IMR-90 (cell line): Measurements from ENCODE around the gene GABRB1. TPM values are rescaled to one million over a fixed set of nuclear protein-coding genes. Genes with fewer than 3 reads are reported as not detected.

Experiments used
- ATAC-seq: fragments of 200-7000 bp; cut with Tn5 transposase; 2 replicates; pipeline ENCODE4 v1.9.1; 2020; ENCODE audit warnings: low read depth, mild to moderate bottlenecking, moderate library complexity
- BruUV-seq: library from RNA; stranded (reverse); fragments of 400-500 nt; replicated peaks from 2 replicates; lab custom pipeline; 2021; lab: Mats Ljungman, UMichigan
- CTCF ChIA-PET: fragments of 300-600 bp; formaldehyde crosslinking; extraction: SDS; loops from one replicate; lab custom pipeline; 2021; ENCODE audit warnings: antibody characterized with exemption; lab: Yijun Ruan, JAX
- POLR2A ChIA-PET: fragments of 300-600 bp; sonication (Branson Sonifier 250); formaldehyde crosslinking; loops from one replicate; lab custom pipeline; 2022; ENCODE audit warnings: antibody characterized with exemption; ENCODE audit not compliant: unreplicated experiment; lab: Charles Lee
- DNase-seq: peaks from one replicate; pipeline ENCODE4 v3.0.0; 2013
- H2AFZ ChIP-seq: replicated peaks from 2 replicates; pipeline ENCODE3; 2013; ENCODE audit warnings: low read length, mild to moderate bottlenecking; ENCODE audit not compliant: poor library complexity
- H2AK5ac ChIP-seq: 2 replicates; pipeline ENCODE4 v1.6.1; 2013; ENCODE audit warnings: low read depth, low read length, inconsistent platforms
- H2AK9ac ChIP-seq: replicated peaks from 2 replicates; pipeline ENCODE3; 2013; ENCODE audit warnings: mild to moderate bottlenecking, low read depth, low read length, moderate library complexity; ENCODE audit not compliant: poor library complexity
- H2BK120ac ChIP-seq: 2 replicates; pipeline ENCODE4 v1.6.1; 2013; ENCODE audit warnings: low read depth, low read length, inconsistent platforms
- H2BK15ac ChIP-seq: 3 replicates; pipeline ENCODE4 v1.6.1; 2013; ENCODE audit warnings: low read depth, low read length, inconsistent platforms
- H2BK20ac ChIP-seq: 2 replicates; pipeline ENCODE4 v1.6.1; 2013; ENCODE audit warnings: low read depth, mild to moderate bottlenecking, inconsistent platforms, low read length, moderate library complexity
- H2BK5ac ChIP-seq: 2 replicates; pipeline ENCODE4 v1.6.1; 2013; ENCODE audit warnings: mild to moderate bottlenecking, low read depth, low read length, inconsistent platforms; ENCODE audit not compliant: poor library complexity, severe bottlenecking
- H3K14ac ChIP-seq: replicated peaks from 2 replicates; pipeline ENCODE4 v1.6.1; 2013; ENCODE audit warnings: low read depth, low read length, inconsistent platforms
- H3K18ac ChIP-seq: 2 replicates; pipeline ENCODE4 v1.6.1; 2013; ENCODE audit warnings: low read depth, low read length, control low read depth
- H3K23ac ChIP-seq: 2 replicates; pipeline ENCODE4 v1.6.1; 2013; ENCODE audit warnings: low read depth, low read length, inconsistent platforms
- H3K27ac ChIP-seq: 2 replicates; pipeline ENCODE4 v1.5.1; 2013; ENCODE audit warnings: mild to moderate bottlenecking, control low read depth, low read length; ENCODE audit not compliant: insufficient read depth
- H3K27me3 ChIP-seq: 2 replicates; pipeline ENCODE4 v1.6.1; 2013; ENCODE audit warnings: low read length; ENCODE audit not compliant: control insufficient read depth, insufficient read depth
- H3K36me3 ChIP-seq: 2 replicates; pipeline ENCODE4 v1.6.1; 2013; ENCODE audit warnings: low read length, mixed read lengths; ENCODE audit not compliant: control insufficient read depth, insufficient read depth
- H3K4ac ChIP-seq: 2 replicates; pipeline ENCODE4 v1.6.1; 2013; ENCODE audit warnings: low read depth, low read length, inconsistent platforms
- H3K4me1 ChIP-seq: 2 replicates; pipeline ENCODE4 v1.6.1; 2013; ENCODE audit warnings: low read length, mixed read lengths; ENCODE audit not compliant: control insufficient read depth, insufficient read depth
- H3K4me2 ChIP-seq: 2 replicates; pipeline ENCODE4 v1.6.1; 2013; ENCODE audit warnings: low read depth, mild to moderate bottlenecking, control low read depth, low read length, moderate library complexity
- H3K4me3 ChIP-seq: 2 replicates; pipeline ENCODE4 v1.5.1; 2013; ENCODE audit warnings: low read depth, mild to moderate bottlenecking, control low read depth, low read length, moderate library complexity; ENCODE audit not compliant: insufficient read depth
- H3K56ac ChIP-seq: 2 replicates; pipeline ENCODE4 v1.6.1; 2013; ENCODE audit warnings: low read length, inconsistent platforms; ENCODE audit not compliant: insufficient read depth; ENCODE audit errors: extremely low read depth
- H3K79me1 ChIP-seq, 2 experiments: 2 replicates each; pipeline ENCODE4 v1.6.1; 2013; ENCODE audit warnings: low read length in 2 of 2, inconsistent platforms in 1 of 2, low read depth in 1 of 2
- H3K9ac ChIP-seq: 2 replicates; pipeline ENCODE4 v1.6.1; 2013; ENCODE audit warnings: low read depth, low read length, control low read depth
- H3K9me1 ChIP-seq: 2 replicates; pipeline ENCODE4 v1.6.1; 2013; ENCODE audit warnings: low read length, inconsistent platforms; ENCODE audit not compliant: insufficient read depth
- H3K9me3 ChIP-seq: 2 replicates; pipeline ENCODE4 v1.6.1; 2013; ENCODE audit warnings: low read length; ENCODE audit not compliant: control insufficient read depth, insufficient read depth
- H4K20me1 ChIP-seq: 2 replicates; pipeline ENCODE4 v1.6.1; 2013; ENCODE audit warnings: low read length, inconsistent platforms; ENCODE audit not compliant: insufficient read depth
- H4K5ac ChIP-seq: 2 replicates; pipeline ENCODE4 v1.6.1; 2013; ENCODE audit warnings: mild to moderate bottlenecking, low read depth, low read length, control low read depth
- H4K8ac ChIP-seq, 2 experiments: 2 replicates each; pipeline ENCODE4 v1.6.1; 2013; ENCODE audit warnings: low read depth in 2 of 2, low read length in 2 of 2, control low read depth in 1 of 2, inconsistent platforms in 1 of 2
- H4K91ac ChIP-seq: 2 replicates; pipeline ENCODE4 v1.6.1; 2013; ENCODE audit warnings: low read depth, low read length, inconsistent platforms; ENCODE audit not compliant: insufficient read depth
- BHLHE40 ChIP-seq: fragments of 150-350 bp; IDR thresholded peaks from 2 replicates; pipeline ENCODE4 v1.6.1; 2016; ENCODE audit warnings: mild to moderate bottlenecking, low read depth, low read length
- CEBPB ChIP-seq: IDR thresholded peaks from 2 replicates; pipeline ENCODE4 v1.6.1; 2012; ENCODE audit warnings: low read depth, low read length, improper control_type of control experiment
- CHD1 ChIP-seq: IDR thresholded peaks from 2 replicates; pipeline ENCODE4 v1.6.1; 2012; ENCODE audit warnings: low read depth, low read length, improper control_type of control experiment
- CTCF ChIP-seq: conservative IDR thresholded peaks from 2 replicates; pipeline ENCODE4 v1.5.1; 2012; ENCODE audit warnings: mild to moderate bottlenecking, low read depth, low read length, improper control_type of control experiment
- FOS ChIP-seq: fragments of 150-350 bp; IDR thresholded peaks from 2 replicates; pipeline ENCODE4 v1.6.1; 2016; ENCODE audit warnings: low read depth, low read length
- MAFK ChIP-seq: IDR thresholded peaks from 2 replicates; pipeline ENCODE4 v1.6.1; 2012; ENCODE audit warnings: low read depth, low read length, improper control_type of control experiment
- MAZ ChIP-seq: IDR thresholded peaks from 2 replicates; pipeline ENCODE4 v1.6.1; 2012; ENCODE audit warnings: low read depth, mild to moderate bottlenecking, low read length, improper control_type of control experiment, moderate library complexity, borderline replicate concordance
- MXI1 ChIP-seq: IDR thresholded peaks from 2 replicates; pipeline ENCODE4 v1.6.1; 2012; ENCODE audit warnings: low read depth, mild to moderate bottlenecking, low read length, moderate library complexity, borderline replicate concordance
- NFE2L2 ChIP-seq: fragments of 150-350 bp; IDR thresholded peaks from 2 replicates; pipeline ENCODE4 v1.6.1; 2016; ENCODE audit warnings: low read depth, mild to moderate bottlenecking, low read length
- POLR2A ChIP-seq: IDR thresholded peaks from 2 replicates; pipeline ENCODE4 v1.6.1; 2012; ENCODE audit warnings: mild to moderate bottlenecking, low read depth, low read length
- RAD21 ChIP-seq: IDR thresholded peaks from 2 replicates; pipeline ENCODE4 v1.6.1; 2012; ENCODE audit warnings: low read length, improper control_type of control experiment
- RCOR1 ChIP-seq: IDR thresholded peaks from 2 replicates; pipeline ENCODE4 v1.6.1; 2012; ENCODE audit warnings: mild to moderate bottlenecking, low read length, improper control_type of control experiment; ENCODE audit not compliant: insufficient replicate concordance
- RFX5 ChIP-seq: IDR thresholded peaks from 2 replicates; pipeline ENCODE4 v1.8.0; 2012; ENCODE audit warnings: low read depth, mild to moderate bottlenecking, low read length, moderate library complexity
- SMC3 ChIP-seq: fragments of 150-350 bp; IDR thresholded peaks from 2 replicates; pipeline ENCODE4 v1.6.1; 2016; ENCODE audit warnings: low read depth, mild to moderate bottlenecking, antibody characterized with exemption, low read length, moderate library complexity
- WGBS, 2 experiments: methylation state at CpG; one replicate each; pipeline versions ENCODE4 v1.1.5 to v1.1.7; 2013; ENCODE audit warnings: missing lambda C conversion rate in 2 of 2; ENCODE audit not compliant: insufficient read length in 1 of 2; ENCODE audit errors: extremely low coverage in 2 of 2; 5-methylcytosine and 5-hydroxymethylcytosine counted together
- dilution Hi-C: fragments of 300-500 bp; cut with HindIII; formaldehyde crosslinking; loops from one replicate; pipeline ENCODE4 v1.14.3; 2018; ENCODE audit warnings: low sequenced_read_pairs; ENCODE audit not compliant: unreplicated experiment
- in situ Hi-C: fragments of 300-500 bp; cut with MboI; formaldehyde crosslinking; loops from 3 replicates; pipeline ENCODE4 v1.14.3; 2019; ENCODE audit warnings: low sequenced_read_pairs, inconsistent platforms, mixed read lengths
- intact Hi-C: fragments of 100-400 bp; cut with micrococcal nuclease; formaldehyde crosslinking; loops from 2 replicates; pipeline ENCODE4 v1.10.0; 2022
- polyA plus RNA-seq, 3 experiments: library from polyadenylated mRNA; depleted of rRNA; stranded (reverse); fragments of >200 nt; gene quantifications; 2 replicates each; pipeline ENCODE4 v1.2.3, GENCODE V29; 2012; ENCODE audit warnings: low replicate concordance in 1 of 3
- total RNA-seq: library from RNA; depleted of rRNA; stranded (reverse); fragments of >200 nt; gene quantifications from 2 replicates; pipeline ENCODE4 v1.2.3, GENCODE V29; 2012
- TF ChIP-seq, protein P1 (sequence below): fragments of 150-350 bp; IDR thresholded peaks from 2 replicates; pipeline ENCODE4 v1.6.1; 2017; ENCODE audit warnings: mild to moderate bottlenecking, antibody characterized with exemption, low read length, low read depth
- TF ChIP-seq, protein P2 (sequence below): fragments of 150-350 bp; IDR thresholded peaks from 2 replicates; pipeline ENCODE4 v1.6.1; 2016; ENCODE audit warnings: low read depth, mild to moderate bottlenecking, low read length, moderate library complexity, borderline replicate concordance

GABRB1 gene
- total and polyA plus RNA-seq, 2 of the 4 experiments (the other 2 are of a cell fraction) = 4.7 to 16.1 TPM

GRCh38 chr4:47061435-47061834 is 30.1 kb downstream of the GABRB1 start:
- dilution Hi-C loops = no loop called here
- H3K79me1 ChIP-seq = peaks cover 0 to 15% of the 10 kb centered on the region in 2 experiments; a peak in 1 of 4 replicates
- in situ Hi-C loops = no loop called here
- TF ChIP-seq FOS = peak; percentile 61
- no peak for TF ChIP-seq CTCF
- TF ChIP-seq POLR2A = no peak
- no peak for TF ChIP-seq SMC3
- TF ChIP-seq NFE2L2 = no peak
- TF ChIP-seq MXI1 = no peak
- TF ChIP-seq, protein P1, sequence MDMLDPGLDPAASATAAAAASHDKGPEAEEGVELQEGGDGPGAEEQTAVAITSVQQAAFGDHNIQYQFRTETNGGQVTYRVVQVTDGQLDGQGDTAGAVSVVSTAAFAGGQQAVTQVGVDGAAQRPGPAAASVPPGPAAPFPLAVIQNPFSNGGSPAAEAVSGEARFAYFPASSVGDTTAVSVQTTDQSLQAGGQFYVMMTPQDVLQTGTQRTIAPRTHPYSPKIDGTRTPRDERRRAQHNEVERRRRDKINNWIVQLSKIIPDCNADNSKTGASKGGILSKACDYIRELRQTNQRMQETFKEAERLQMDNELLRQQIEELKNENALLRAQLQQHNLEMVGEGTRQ = no peak
- no peak for TF ChIP-seq RFX5
- TF ChIP-seq BHLHE40 = no peak
- no peak for TF ChIP-seq RCOR1
- TF ChIP-seq MAFK = no peak
- TF ChIP-seq, protein P2, sequence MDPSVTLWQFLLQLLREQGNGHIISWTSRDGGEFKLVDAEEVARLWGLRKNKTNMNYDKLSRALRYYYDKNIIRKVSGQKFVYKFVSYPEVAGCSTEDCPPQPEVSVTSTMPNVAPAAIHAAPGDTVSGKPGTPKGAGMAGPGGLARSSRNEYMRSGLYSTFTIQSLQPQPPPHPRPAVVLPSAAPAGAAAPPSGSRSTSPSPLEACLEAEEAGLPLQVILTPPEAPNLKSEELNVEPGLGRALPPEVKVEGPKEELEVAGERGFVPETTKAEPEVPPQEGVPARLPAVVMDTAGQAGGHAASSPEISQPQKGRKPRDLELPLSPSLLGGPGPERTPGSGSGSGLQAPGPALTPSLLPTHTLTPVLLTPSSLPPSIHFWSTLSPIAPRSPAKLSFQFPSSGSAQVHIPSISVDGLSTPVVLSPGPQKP = no peak
- TF ChIP-seq CEBPB = peak; percentile 12; the same call in 1 of the 2 replicates
- TF ChIP-seq CHD1 = no peak
- TF ChIP-seq RAD21 = no peak
- TF ChIP-seq MAZ = no peak
- intact Hi-C loops = no loop called here
- peak overlapping the region; percentile 31; the same call in 1 of the 2 replicates for H2BK120ac ChIP-seq
- no peak overlapping the region for H4K5ac ChIP-seq
- no TSS peak for BruUV-seq
- H2BK15ac ChIP-seq = no peak overlapping the region
- POLR2A ChIA-PET = no interaction called here
- no peak overlapping the region for H3K23ac ChIP-seq
- H4K8ac ChIP-seq = no peak overlapping the region
- DNase-seq (peak; percentile 81), ATAC-seq (peak; percentile 93)
- no peaks in the 10 kb centered on the region for H4K20me1 ChIP-seq
- no peak overlapping the region for H2AK5ac ChIP-seq
- H3K14ac ChIP-seq = no peak overlapping the region
- H3K4me1 ChIP-seq = peaks cover 6% of the 10 kb centered on the region; the same call in 1 of the 2 replicates
- no peak overlapping the region for H2AK9ac ChIP-seq
- H3K4me2 ChIP-seq = peak overlapping the region; percentile 90
- H3K4me3 ChIP-seq = no peak overlapping the region
- WGBS, 2 experiments = no CpG with 5 or more reads among the region's 3 CpGs
- CTCF ChIA-PET = no interaction called here
- no peaks in the 10 kb centered on the region for H3K9me3 ChIP-seq
- 0 out of 2 replicates have a peak overlapping the region, but pooled peaks have one; percentile 12 for H2BK20ac ChIP-seq
- no peak overlapping the region for H3K4ac ChIP-seq
- H2AFZ ChIP-seq = no peak overlapping the region
- H3K56ac ChIP-seq = no peak overlapping the region
- no peak overlapping the region for H4K91ac ChIP-seq
- peaks cover 5% of the 10 kb centered on the region; the same call in 1 of the 2 replicates for H3K9me1 ChIP-seq
- H3K36me3 ChIP-seq = no peaks in the 10 kb centered on the region
- peak overlapping the region; percentile 48 for H2BK5ac ChIP-seq
- no peak overlapping the region for H3K9ac ChIP-seq
- no peaks in the 10 kb centered on the region for H3K27me3 ChIP-seq
- H3K18ac ChIP-seq = no peak overlapping the region
- no peak overlapping the region for H3K27ac ChIP-seq
